GM12878 (cell line): ENCODE results near the gene BCR.

Experiments used
- CTCF ChIP-seq, 3 experiments: IDR thresholded peaks in 2 of 3; conservative IDR thresholded peaks in 1 of 3; 2 replicates each; pipeline ENCODE4 v1.5.1; 2011; ENCODE audit warnings: low read depth in 3 of 3, low read length in 3 of 3, mild to moderate bottlenecking in 3 of 3, control low read depth in 2 of 3, moderate library complexity in 2 of 3, inconsistent platforms in 1 of 3, mixed read lengths in 1 of 3; ENCODE audit not compliant: control insufficient read depth in 2 of 3, insufficient read depth in 1 of 3; ENCODE audit errors: extremely low read depth in 1 of 3
- GABPA ChIP-seq: IDR thresholded peaks from 2 replicates; pipeline ENCODE4 v1.6.1; 2014; ENCODE audit warnings: antibody characterized with exemption, low read depth, mild to moderate bottlenecking, inconsistent platforms
- POLR2A ChIP-seq: IDR thresholded peaks from 2 replicates; pipeline ENCODE4 v1.6.1; 2011; ENCODE audit warnings: low read depth, mild to moderate bottlenecking, low read length
- POLR2AphosphoS5 ChIP-seq: IDR thresholded peaks from 2 replicates; pipeline ENCODE4 v1.6.1; 2011; ENCODE audit warnings: mild to moderate bottlenecking, low read length, inconsistent platforms
- SMAD1 ChIP-seq: fragments of 450-650 bp; IDR thresholded peaks from 2 replicates; pipeline ENCODE4 v1.6.1; 2018; ENCODE audit warnings: mild to moderate bottlenecking, low read depth; ENCODE audit not compliant: partially characterized antibody
- TF ChIP-seq, protein P1 (sequence below): fragments of 450-650 bp; IDR thresholded peaks from 2 replicates; pipeline ENCODE4 v1.6.1; 2017; ENCODE audit warnings: mild to moderate bottlenecking, moderate library complexity

DNA sequence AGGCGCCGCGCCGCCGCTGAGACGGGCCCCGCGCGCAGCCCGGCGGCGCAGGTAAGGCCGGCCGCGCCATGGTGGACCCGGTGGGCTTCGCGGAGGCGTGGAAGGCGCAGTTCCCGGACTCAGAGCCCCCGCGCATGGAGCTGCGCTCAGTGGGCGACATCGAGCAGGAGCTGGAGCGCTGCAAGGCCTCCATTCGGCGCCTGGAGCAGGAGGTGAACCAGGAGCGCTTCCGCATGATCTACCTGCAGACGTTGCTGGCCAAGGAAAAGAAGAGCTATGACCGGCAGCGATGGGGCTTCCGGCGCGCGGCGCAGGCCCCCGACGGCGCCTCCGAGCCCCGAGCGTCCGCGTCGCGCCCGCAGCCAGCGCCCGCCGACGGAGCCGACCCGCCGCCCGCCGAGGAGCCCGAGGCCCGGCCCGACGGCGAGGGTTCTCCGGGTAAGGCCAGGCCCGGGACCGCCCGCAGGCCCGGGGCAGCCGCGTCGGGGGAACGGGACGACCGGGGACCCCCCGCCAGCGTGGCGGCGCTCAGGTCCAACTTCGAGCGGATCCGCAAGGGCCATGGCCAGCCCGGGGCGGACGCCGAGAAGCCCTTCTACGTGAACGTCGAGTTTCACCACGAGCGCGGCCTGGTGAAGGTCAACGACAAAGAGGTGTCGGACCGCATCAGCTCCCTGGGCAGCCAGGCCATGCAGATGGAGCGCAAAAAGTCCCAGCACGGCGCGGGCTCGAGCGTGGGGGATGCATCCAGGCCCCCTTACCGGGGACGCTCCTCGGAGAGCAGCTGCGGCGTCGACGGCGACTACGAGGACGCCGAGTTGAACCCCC is 798 bp downstream of the BCR start:
- TF ChIP-seq POLR2AphosphoS5 = no peak
- TF ChIP-seq POLR2A = no peak
- TF ChIP-seq GABPA = no peak
- TF ChIP-seq CTCF (IDR thresholded peaks at IDR 0.05 in 2 of 3, conservative IDR thresholded peaks at IDR 0.05 in 1 of 3; ENCODE audit: control insufficient read depth in 2 of 3, extremely low read depth in 1 of 3, insufficient read depth in 1 of 3, low read depth in 3 of 3, low read length in 3 of 3) = no peak
- TF ChIP-seq, protein P1, sequence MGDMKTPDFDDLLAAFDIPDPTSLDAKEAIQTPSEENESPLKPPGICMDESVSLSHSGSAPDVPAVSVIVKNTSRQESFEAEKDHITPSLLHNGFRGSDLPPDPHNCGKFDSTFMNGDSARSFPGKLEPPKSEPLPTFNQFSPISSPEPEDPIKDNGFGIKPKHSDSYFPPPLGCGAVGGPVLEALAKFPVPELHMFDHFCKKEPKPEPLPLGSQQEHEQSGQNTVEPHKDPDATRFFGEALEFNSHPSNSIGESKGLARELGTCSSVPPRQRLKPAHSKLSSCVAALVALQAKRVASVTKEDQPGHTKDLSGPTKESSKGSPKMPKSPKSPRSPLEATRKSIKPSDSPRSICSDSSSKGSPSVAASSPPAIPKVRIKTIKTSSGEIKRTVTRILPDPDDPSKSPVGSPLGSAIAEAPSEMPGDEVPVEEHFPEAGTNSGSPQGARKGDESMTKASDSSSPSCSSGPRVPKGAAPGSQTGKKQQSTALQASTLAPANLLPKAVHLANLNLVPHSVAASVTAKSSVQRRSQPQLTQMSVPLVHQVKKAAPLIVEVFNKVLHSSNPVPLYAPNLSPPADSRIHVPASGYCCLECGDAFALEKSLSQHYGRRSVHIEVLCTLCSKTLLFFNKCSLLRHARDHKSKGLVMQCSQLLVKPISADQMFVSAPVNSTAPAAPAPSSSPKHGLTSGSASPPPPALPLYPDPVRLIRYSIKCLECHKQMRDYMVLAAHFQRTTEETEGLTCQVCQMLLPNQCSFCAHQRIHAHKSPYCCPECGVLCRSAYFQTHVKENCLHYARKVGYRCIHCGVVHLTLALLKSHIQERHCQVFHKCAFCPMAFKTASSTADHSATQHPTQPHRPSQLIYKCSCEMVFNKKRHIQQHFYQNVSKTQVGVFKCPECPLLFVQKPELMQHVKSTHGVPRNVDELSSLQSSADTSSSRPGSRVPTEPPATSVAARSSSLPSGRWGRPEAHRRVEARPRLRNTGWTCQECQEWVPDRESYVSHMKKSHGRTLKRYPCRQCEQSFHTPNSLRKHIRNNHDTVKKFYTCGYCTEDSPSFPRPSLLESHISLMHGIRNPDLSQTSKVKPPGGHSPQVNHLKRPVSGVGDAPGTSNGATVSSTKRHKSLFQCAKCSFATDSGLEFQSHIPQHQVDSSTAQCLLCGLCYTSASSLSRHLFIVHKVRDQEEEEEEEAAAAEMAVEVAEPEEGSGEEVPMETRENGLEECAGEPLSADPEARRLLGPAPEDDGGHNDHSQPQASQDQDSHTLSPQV = no peak
- TF ChIP-seq SMAD1 = no peak
